Neural cell (in vitro differentiated cells): ENCODE measurements around the gene PLEKHM3. TPM values are rescaled to one million over a fixed set of nuclear protein-coding genes. Genes with fewer than 3 reads are reported as not detected.

Experiments
- H2AFZ ChIP-seq: fragments of 200-600, 300-800 bp; sonication (generic), shearing (Covaris generic); 2 replicates; pipeline ENCODE4 v1.6.0; 2014; ENCODE audit warnings: low read depth, mild to moderate bottlenecking, antibody characterized with exemption, low read length, moderate library complexity
- H3F3A ChIP-seq: fragments of 200-600 bp; shearing (Covaris generic); 2 replicates; pipeline ENCODE4 v1.6.1; 2016; ENCODE audit warnings: mild to moderate bottlenecking, moderate library complexity, mixed read lengths, antibody characterized with exemption, low read length; ENCODE audit not compliant: insufficient read depth, poor library complexity, severe bottlenecking
- H3K27ac ChIP-seq: fragments of 200-600, 300-800 bp; sonication (generic), shearing (Covaris generic); 2 replicates; pipeline ENCODE4 v1.5.1; 2014; ENCODE audit warnings: mild to moderate bottlenecking, low read length, moderate library complexity
- H3K27me3 ChIP-seq: fragments of 300-800, 200-600 bp; sonication (generic), shearing (Covaris generic); 2 replicates; pipeline ENCODE4 v1.6.0; 2014; ENCODE audit warnings: mild to moderate bottlenecking, low read depth, low read length, moderate library complexity; ENCODE audit not compliant: insufficient read depth
- H3K36me3 ChIP-seq: fragments of 300-800, 200-600 bp; sonication (generic), shearing (Covaris generic); 2 replicates; pipeline ENCODE4 v1.5.1; 2014; ENCODE audit warnings: mild to moderate bottlenecking, antibody characterized with exemption, low read length, moderate library complexity; ENCODE audit not compliant: insufficient read depth
- H3K4me2 ChIP-seq: fragments of 300-800, 200-600 bp; sonication (generic), shearing (Covaris generic); 2 replicates; pipeline ENCODE4 v1.6.0; 2014; ENCODE audit warnings: mild to moderate bottlenecking, low read length
- H3K4me3 ChIP-seq: fragments of 300-800, 200-600 bp; sonication (generic), shearing (Covaris generic); 2 replicates; pipeline ENCODE4 v1.5.1; 2014; ENCODE audit warnings: mild to moderate bottlenecking, low read length, moderate library complexity
- H3K79me2 ChIP-seq: fragments of 200-600 bp; shearing (Covaris generic); replicated peaks from 2 replicates; pipeline ENCODE4 v1.6.0; 2014; ENCODE audit warnings: mild to moderate bottlenecking, low read length, moderate library complexity; ENCODE audit not compliant: insufficient read depth
- H3K9ac ChIP-seq: fragments of 300-800, 200-600 bp; sonication (generic), shearing (Covaris generic); 2 replicates; pipeline ENCODE4 v1.6.1; 2016; ENCODE audit warnings: mild to moderate bottlenecking, low read length, mixed read lengths
- H3K9me2 ChIP-seq: fragments of 200-600 bp; shearing (Covaris generic); 2 replicates; pipeline ENCODE4 v1.6.1; 2016; ENCODE audit warnings: mild to moderate bottlenecking, low read length, mixed read lengths; ENCODE audit not compliant: insufficient read depth
- H3K9me3 ChIP-seq: fragments of 200-600, 300-800 bp; sonication (generic), shearing (Covaris generic); 2 replicates; pipeline ENCODE4 v1.6.1; 2016; ENCODE audit warnings: mild to moderate bottlenecking, mixed run types, low read length, moderate library complexity, mixed read lengths
- H4K20me1 ChIP-seq: fragments of 200-600 bp; shearing (Covaris generic); 2 replicates; pipeline ENCODE4 v1.6.1; 2016; ENCODE audit warnings: mild to moderate bottlenecking, mixed run types; ENCODE audit not compliant: insufficient read depth
- EP300 ChIP-seq: fragments of 450-650 bp; conservative IDR thresholded peaks from 2 replicates; pipeline ENCODE4 v1.6.1; 2014; ENCODE audit warnings: antibody characterized with exemption, mild to moderate bottlenecking, moderate library complexity; ENCODE audit not compliant: poor library complexity, severe bottlenecking
- EZH2 ChIP-seq: fragments of 200-600, 300-800 bp; shearing (Covaris generic), sonication (generic); IDR thresholded peaks from 2 replicates; pipeline ENCODE4 v1.6.1; 2014; ENCODE audit warnings: antibody characterized with exemption, low read length, borderline replicate concordance, mild to moderate bottlenecking; ENCODE audit not compliant: insufficient read depth, poor library complexity, severe bottlenecking
- POLR2AphosphoS5 ChIP-seq: IDR thresholded peaks from 2 replicates; pipeline ENCODE4 v1.6.1; 2012
- RAD21 ChIP-seq: fragments of 450-650 bp; conservative IDR thresholded peaks from 2 replicates; pipeline ENCODE4 v1.6.1; 2014; ENCODE audit warnings: antibody characterized with exemption, mild to moderate bottlenecking, moderate library complexity
- SMC3 ChIP-seq: fragments of 450-650 bp; conservative IDR thresholded peaks from 2 replicates; pipeline ENCODE4 v1.6.1; 2014; ENCODE audit warnings: antibody characterized with exemption, mild to moderate bottlenecking, moderate library complexity; ENCODE audit not compliant: poor library complexity
- TAF1 ChIP-seq: IDR thresholded peaks from 2 replicates; pipeline ENCODE4 v1.6.1; 2012; ENCODE audit warnings: low read depth
- polyA plus RNA-seq: library from polyadenylated mRNA; depleted of rRNA; stranded (reverse); fragments of >200 nt; gene quantifications from 2 replicates; pipeline ENCODE4 v1.2.3, GENCODE V29; 2014
- TF ChIP-seq, protein P1 (sequence below): IDR thresholded peaks from 2 replicates; pipeline ENCODE4 v1.6.1; 2012; ENCODE audit warnings: borderline replicate concordance
- TF ChIP-seq, protein P2 (sequence below): fragments of 450-650 bp; IDR thresholded peaks from 2 replicates; pipeline ENCODE4 v1.5.1; 2014; ENCODE audit warnings: antibody characterized with exemption, mild to moderate bottlenecking, moderate library complexity; ENCODE audit not compliant: poor library complexity, severe bottlenecking

Gene PLEKHM3
- polyA plus RNA-seq, 1 donor from 2014 or later, result 13.4 TPM

DNA sequence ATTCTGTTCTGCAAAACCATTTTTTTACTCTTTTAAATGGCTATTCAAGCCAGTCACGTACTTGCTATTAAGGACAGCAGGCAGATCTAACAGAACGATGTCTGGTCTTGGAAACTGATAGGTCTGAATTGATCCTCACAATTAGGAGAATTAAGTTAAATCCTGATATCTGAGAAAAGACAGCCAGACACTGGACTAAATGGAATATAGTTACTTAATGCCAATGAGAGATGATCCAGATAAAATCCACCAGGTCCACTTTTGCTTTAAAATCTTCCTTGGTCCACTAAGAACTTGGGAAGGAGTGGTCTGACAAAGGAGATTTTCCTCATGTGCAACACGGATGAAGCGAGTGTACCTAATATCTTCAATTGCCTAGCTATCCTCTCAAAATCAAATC lies 86.9 kb downstream of the PLEKHM3 start:
- Histone ChIP-seq H3K9ac (no peak overlapping the region), H2AFZ (no peak overlapping the region), H3K4me2 (no peak overlapping the region), H3K9me3 (no peaks in the 10 kb centered on the region), H3K4me3 (no peak overlapping the region), H4K20me1 (no peaks in the 10 kb centered on the region), H3K79me2 (no peaks in the 10 kb centered on the region), H3K27ac (no peak overlapping the region), H3F3A (no peaks in the 10 kb centered on the region), H3K27me3 (no peaks in the 10 kb centered on the region), H3K36me3 (no peaks in the 10 kb centered on the region), H3K9me2 (no peaks in the 10 kb centered on the region)
- TF ChIP-seq SMC3 (no peak), EZH2 (no peak), TAF1 (no peak)
- TF ChIP-seq, protein P1, sequence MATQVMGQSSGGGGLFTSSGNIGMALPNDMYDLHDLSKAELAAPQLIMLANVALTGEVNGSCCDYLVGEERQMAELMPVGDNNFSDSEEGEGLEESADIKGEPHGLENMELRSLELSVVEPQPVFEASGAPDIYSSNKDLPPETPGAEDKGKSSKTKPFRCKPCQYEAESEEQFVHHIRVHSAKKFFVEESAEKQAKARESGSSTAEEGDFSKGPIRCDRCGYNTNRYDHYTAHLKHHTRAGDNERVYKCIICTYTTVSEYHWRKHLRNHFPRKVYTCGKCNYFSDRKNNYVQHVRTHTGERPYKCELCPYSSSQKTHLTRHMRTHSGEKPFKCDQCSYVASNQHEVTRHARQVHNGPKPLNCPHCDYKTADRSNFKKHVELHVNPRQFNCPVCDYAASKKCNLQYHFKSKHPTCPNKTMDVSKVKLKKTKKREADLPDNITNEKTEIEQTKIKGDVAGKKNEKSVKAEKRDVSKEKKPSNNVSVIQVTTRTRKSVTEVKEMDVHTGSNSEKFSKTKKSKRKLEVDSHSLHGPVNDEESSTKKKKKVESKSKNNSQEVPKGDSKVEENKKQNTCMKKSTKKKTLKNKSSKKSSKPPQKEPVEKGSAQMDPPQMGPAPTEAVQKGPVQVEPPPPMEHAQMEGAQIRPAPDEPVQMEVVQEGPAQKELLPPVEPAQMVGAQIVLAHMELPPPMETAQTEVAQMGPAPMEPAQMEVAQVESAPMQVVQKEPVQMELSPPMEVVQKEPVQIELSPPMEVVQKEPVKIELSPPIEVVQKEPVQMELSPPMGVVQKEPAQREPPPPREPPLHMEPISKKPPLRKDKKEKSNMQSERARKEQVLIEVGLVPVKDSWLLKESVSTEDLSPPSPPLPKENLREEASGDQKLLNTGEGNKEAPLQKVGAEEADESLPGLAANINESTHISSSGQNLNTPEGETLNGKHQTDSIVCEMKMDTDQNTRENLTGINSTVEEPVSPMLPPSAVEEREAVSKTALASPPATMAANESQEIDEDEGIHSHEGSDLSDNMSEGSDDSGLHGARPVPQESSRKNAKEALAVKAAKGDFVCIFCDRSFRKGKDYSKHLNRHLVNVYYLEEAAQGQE, result no peak
- TF ChIP-seq, protein P2, sequence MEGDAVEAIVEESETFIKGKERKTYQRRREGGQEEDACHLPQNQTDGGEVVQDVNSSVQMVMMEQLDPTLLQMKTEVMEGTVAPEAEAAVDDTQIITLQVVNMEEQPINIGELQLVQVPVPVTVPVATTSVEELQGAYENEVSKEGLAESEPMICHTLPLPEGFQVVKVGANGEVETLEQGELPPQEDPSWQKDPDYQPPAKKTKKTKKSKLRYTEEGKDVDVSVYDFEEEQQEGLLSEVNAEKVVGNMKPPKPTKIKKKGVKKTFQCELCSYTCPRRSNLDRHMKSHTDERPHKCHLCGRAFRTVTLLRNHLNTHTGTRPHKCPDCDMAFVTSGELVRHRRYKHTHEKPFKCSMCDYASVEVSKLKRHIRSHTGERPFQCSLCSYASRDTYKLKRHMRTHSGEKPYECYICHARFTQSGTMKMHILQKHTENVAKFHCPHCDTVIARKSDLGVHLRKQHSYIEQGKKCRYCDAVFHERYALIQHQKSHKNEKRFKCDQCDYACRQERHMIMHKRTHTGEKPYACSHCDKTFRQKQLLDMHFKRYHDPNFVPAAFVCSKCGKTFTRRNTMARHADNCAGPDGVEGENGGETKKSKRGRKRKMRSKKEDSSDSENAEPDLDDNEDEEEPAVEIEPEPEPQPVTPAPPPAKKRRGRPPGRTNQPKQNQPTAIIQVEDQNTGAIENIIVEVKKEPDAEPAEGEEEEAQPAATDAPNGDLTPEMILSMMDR, result no peak

DNA sequence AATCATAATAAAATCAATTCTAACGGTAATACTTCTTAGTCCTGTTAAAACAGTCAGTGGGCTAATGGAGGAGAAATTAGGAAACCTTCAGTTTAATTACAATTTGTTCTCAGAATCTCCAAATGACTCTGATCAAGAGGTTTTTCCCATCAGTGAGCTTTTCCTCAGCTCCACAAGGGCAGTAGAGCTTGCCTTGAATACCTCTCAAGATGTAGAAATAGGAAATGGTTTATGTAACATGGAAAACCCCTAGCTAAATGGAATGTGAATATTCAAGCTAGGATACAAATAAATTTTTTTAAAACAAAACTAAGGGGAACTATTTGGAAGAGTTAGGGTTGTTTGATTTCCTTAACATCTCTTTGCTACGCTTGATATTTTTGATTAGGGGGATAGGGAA lies 87.5 kb downstream of the PLEKHM3 start:
- no peak overlapping the region for H3K4me3 ChIP-seq
- no peak overlapping the region for H3K9ac ChIP-seq
- TF ChIP-seq EP300, result no peak
- no peak for TF ChIP-seq TAF1
- TF ChIP-seq SMC3, result no peak
- TF ChIP-seq, protein P2, result no peak
- no peak overlapping the region for H3K4me2 ChIP-seq
- no peaks in the 10 kb centered on the region for H3K36me3 ChIP-seq
- H3K9me2 ChIP-seq, result no peaks in the 10 kb centered on the region
- no peaks in the 10 kb centered on the region for H3K79me2 ChIP-seq
- no peaks in the 10 kb centered on the region for H4K20me1 ChIP-seq
- no peaks in the 10 kb centered on the region for H3K9me3 ChIP-seq
- H2AFZ ChIP-seq, result no peak overlapping the region
- no peaks in the 10 kb centered on the region for H3K27me3 ChIP-seq
- H3F3A ChIP-seq, result no peaks in the 10 kb centered on the region
- H3K27ac ChIP-seq, result no peak overlapping the region

DNA sequence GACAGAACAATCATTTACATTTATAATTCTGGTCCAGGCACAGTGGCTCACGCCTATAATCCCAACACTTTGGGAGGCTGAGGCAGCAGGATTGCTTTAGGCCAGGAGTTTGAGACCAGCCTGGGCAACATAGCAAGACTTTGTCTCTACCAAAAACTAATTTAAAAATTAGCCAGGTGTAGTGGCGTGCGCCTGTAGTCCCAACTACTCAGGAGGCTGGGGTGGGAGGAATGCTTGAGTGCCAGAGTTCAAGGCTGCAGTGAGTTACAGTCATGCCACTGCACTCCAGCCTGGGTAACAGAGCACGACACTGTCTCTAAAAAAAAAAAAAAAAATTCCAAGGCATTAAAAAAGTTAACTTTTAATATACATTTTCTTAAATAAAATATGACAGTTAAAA lies 88.1 kb downstream of the PLEKHM3 start:
- Histone ChIP-seq H2AFZ (no peak overlapping the region), H3K79me2 (no peaks in the 10 kb centered on the region), H4K20me1 (no peaks in the 10 kb centered on the region), H3K36me3 (no peaks in the 10 kb centered on the region), H3F3A (no peaks in the 10 kb centered on the region), H3K9me3 (no peaks in the 10 kb centered on the region), H3K27ac (no peak overlapping the region), H3K4me3 (no peak overlapping the region), H3K9ac (no peak overlapping the region), H3K27me3 (no peaks in the 10 kb centered on the region), H3K4me2 (no peak overlapping the region), H3K9me2 (no peaks in the 10 kb centered on the region)
- TF ChIP-seq POLR2AphosphoS5 (no peak), EZH2 (no peak), SMC3 (no peak), EP300 (no peak), RAD21 (no peak)
- TF ChIP-seq, protein P1, result no peak
- TF ChIP-seq, protein P2, result no peak
